ENCODE measurements around the gene CKMT1A.

- no peak for TF ChIP-seq CTCF (IDR thresholded peaks at IDR 0.05)
- TF ChIP-seq POLR2A (IDR thresholded peaks at IDR 0.05): no peak
Observed at GRCh38 chr15:43748376-43748775, 54.7 kb downstream of the CKMT1A start.
